NT2/D1 (cell line): ENCODE data around the gene POMGNT1.
"Not testable (repeated sequence)": the region's sequence is repeated elsewhere in the genome, so short reads cannot be mapped to it uniquely, and the experiment has no call there.

Experiments
- SUZ12 ChIP-seq: IDR thresholded peaks from 2 replicates; pipeline ENCODE4 v1.6.1; 2011; ENCODE audit not compliant: insufficient read length, insufficient read depth; ENCODE audit errors: extremely low read depth
- YY1 ChIP-seq: IDR thresholded peaks from 2 replicates; pipeline ENCODE4 v1.6.1; 2011; ENCODE audit not compliant: insufficient read length, insufficient read depth
- ZNF274 ChIP-seq: IDR thresholded peaks from 2 replicates; pipeline ENCODE4 v1.6.1; 2011; ENCODE audit warnings: mild to moderate bottlenecking, low read depth, low read length

GRCh38 chr1:46243831-46244230, 45.6 kb upstream of the POMGNT1 start:
- TF ChIP-seq ZNF274, SUZ12, YY1: not testable (repeated sequence)
